Panc1 (cell line): ENCODE results near the gene KMT5B. TPM values are rescaled to one million over a fixed set of nuclear protein-coding genes. Genes with fewer than 3 reads are reported as not detected.

ENCODE experiments used
- ATAC-seq: fragments of 200-7000 bp; cut with Tn5 transposase; 2 replicates; pipeline ENCODE4 v1.9.1; 2020; ENCODE audit warnings: mild to moderate bottlenecking, moderate library complexity
- BruUV-seq: library from RNA; stranded (reverse); fragments of 400-500 nt; replicated peaks from 2 replicates; lab custom pipeline; 2021; lab: Mats Ljungman, UMichigan
- CTCF ChIA-PET: fragments of 300-600 bp; sonication (Branson Sonifier 250); formaldehyde crosslinking; loops from one replicate; lab custom pipeline; 2022; ENCODE audit warnings: antibody characterized with exemption; lab: Charles Lee
- POLR2A ChIA-PET: fragments of 300-600 bp; sonication (Branson Sonifier 250); formaldehyde crosslinking; loops from one replicate; lab custom pipeline; 2022; ENCODE audit warnings: antibody characterized with exemption; lab: Charles Lee
- DNase-seq: peaks from one replicate; pipeline ENCODE4 v3.0.0-alpha.2; 2010; ENCODE audit warnings: low read depth, low spot score
- H3K27ac ChIP-seq: 2 replicates; pipeline ENCODE4 v1.5.1; 2011; ENCODE audit warnings: mild to moderate bottlenecking, low read length, inconsistent platforms
- H3K27me3 ChIP-seq: fragments of 200-500 bp; sonication (Bioruptor generic); 2 replicates; pipeline ENCODE4 v1.6.0; 2014; ENCODE audit warnings: low read length, inconsistent platforms; ENCODE audit not compliant: control insufficient read depth, insufficient read depth
- H3K36me3 ChIP-seq: fragments of 200-500 bp; sonication (Bioruptor generic); 2 replicates; pipeline ENCODE4 v1.5.1; 2014; ENCODE audit warnings: inconsistent platforms, mild to moderate bottlenecking, low read length, moderate library complexity; ENCODE audit not compliant: control insufficient read depth, insufficient read depth
- H3K4me1 ChIP-seq: 2 replicates; pipeline ENCODE4 v1.5.1; 2011; ENCODE audit warnings: inconsistent platforms, mild to moderate bottlenecking, low read length, moderate library complexity; ENCODE audit not compliant: control insufficient read depth, insufficient read depth
- H3K4me3 ChIP-seq, 2 experiments: 2 replicates each; pipeline ENCODE4 v1.5.1; 2011 to 2012; ENCODE audit warnings: low read depth in 2 of 2, low read length in 2 of 2, mild to moderate bottlenecking in 2 of 2, inconsistent platforms in 1 of 2, moderate library complexity in 1 of 2
- H3K9me3 ChIP-seq: fragments of 200-500 bp; sonication (Bioruptor generic); 2 replicates; pipeline ENCODE4 v1.5.1; 2014; ENCODE audit warnings: low read depth, mild to moderate bottlenecking, inconsistent platforms, low read length, moderate library complexity; ENCODE audit not compliant: control insufficient read depth, insufficient read depth
- CTCF ChIP-seq: fragments of 450-650 bp; IDR thresholded peaks from 2 replicates; pipeline ENCODE4 v1.5.1; 2017; ENCODE audit warnings: mild to moderate bottlenecking
- POLR2AphosphoS5 ChIP-seq: IDR thresholded peaks from 2 replicates; pipeline ENCODE4 v1.6.1; 2012; ENCODE audit warnings: mild to moderate bottlenecking, low read depth, low read length, moderate library complexity
- REST ChIP-seq, 2 experiments: IDR thresholded peaks; 2 replicates each; pipeline ENCODE4 v1.6.1; 2011 to 2012; ENCODE audit warnings: low read depth in 2 of 2, control low read depth in 1 of 2, low read length in 1 of 2, mild to moderate bottlenecking in 1 of 2, moderate library complexity in 1 of 2; ENCODE audit not compliant: insufficient read depth in 1 of 2
- SIN3A ChIP-seq: IDR thresholded peaks from 2 replicates; pipeline ENCODE4 v1.6.1; 2012; ENCODE audit warnings: low read depth, mild to moderate bottlenecking, low read length, moderate library complexity, borderline replicate concordance; ENCODE audit not compliant: insufficient read depth
- TCF7L2 ChIP-seq: IDR thresholded peaks from 2 replicates; pipeline ENCODE4 v1.6.1; 2011; ENCODE audit warnings: mild to moderate bottlenecking, low read depth, low read length, inconsistent platforms
- in situ Hi-C: cut with HindIII; loops from 2 replicates; pipeline ENCODE4 v1.10.0; 2016; ENCODE audit warnings: low sequenced_read_pairs, low pct_unique_long_range_greater_than_20kb
- intact Hi-C: fragments of 100-400 bp; cut with micrococcal nuclease; formaldehyde crosslinking; loops from one replicate; pipeline ENCODE4 v1.10.0; 2022; ENCODE audit not compliant: unreplicated experiment
- total RNA-seq: library from RNA; stranded (reverse); gene quantifications from one replicate; pipeline ENCODE4 v1.2.1, GENCODE V29; 2021; ENCODE audit not compliant: unreplicated experiment

The KMT5B gene
- total RNA-seq, 1 experiment from 2014 or later: 48.6 TPM

GRCh38 chr11:68115285-68115684, 97.8 kb downstream of the KMT5B start:
- ChIA-PET CTCF (no interaction called here), POLR2A (no interaction called here)
- Histone ChIP-seq H3K9me3 (no peaks in the 10 kb centered on the region), H3K27me3 (no peaks in the 10 kb centered on the region), H3K27ac (no peak overlapping the region), H3K36me3 (peaks cover 9% of the 10 kb centered on the region; the same call in 1 of the 2 replicates), H3K4me3 (no peak overlapping the region), H3K4me1 (peaks cover 32% of the 10 kb centered on the region)
- in situ Hi-C loops: no loop called here
- TF ChIP-seq TCF7L2: no peak
- no peak for TF ChIP-seq POLR2AphosphoS5
- no peak for TF ChIP-seq REST (IDR thresholded peaks at IDR 0.05; ENCODE audit: insufficient read depth in 1 of 2, low read depth in 2 of 2, low read length in 1 of 2)
- TF ChIP-seq SIN3A: no peak
- no peak for TF ChIP-seq CTCF
- BruUV-seq: no TSS peak
- no peak for ATAC-seq
- intact Hi-C loops: no loop called here
- DNase-seq: no peak

DNA sequence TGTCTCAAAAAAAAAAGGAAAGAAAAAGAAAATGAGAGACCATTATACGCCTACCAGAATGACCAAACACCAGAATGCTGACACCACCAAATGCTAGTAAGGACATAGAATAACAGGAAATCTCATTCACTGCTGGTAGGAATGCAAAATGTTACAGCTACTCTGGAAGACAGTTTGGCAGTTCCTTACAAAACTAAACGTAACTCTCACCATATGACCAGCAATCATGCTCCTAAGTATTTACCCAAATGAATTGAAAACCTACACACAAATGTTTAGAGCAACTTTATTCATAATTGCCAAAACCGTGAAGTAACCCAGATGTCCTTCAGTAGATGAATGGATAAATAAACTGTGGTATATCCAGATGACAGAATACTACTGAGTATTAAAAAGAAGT, 99.1 kb downstream of the KMT5B start:
- no peaks in the 10 kb centered on the region for H3K27me3 ChIP-seq
- H3K4me1 ChIP-seq: peaks cover 29% of the 10 kb centered on the region
- TF ChIP-seq POLR2AphosphoS5 (no peak), CTCF (no peak), SIN3A (no peak), TCF7L2 (no peak), REST (IDR thresholded peaks at IDR 0.05; ENCODE audit: insufficient read depth in 1 of 2, low read depth in 2 of 2, low read length in 1 of 2) (no peak)
- ChIA-PET CTCF (no interaction called here), POLR2A (no interaction called here)
- H3K4me3 ChIP-seq: no peak overlapping the region
- in situ Hi-C loops (no loop called here), intact Hi-C loops (no loop called here)
- no peak overlapping the region for H3K27ac ChIP-seq
- BruUV-seq: no TSS peak
- ATAC-seq (no peak), DNase-seq (no peak)
- peaks cover 9% of the 10 kb centered on the region; the same call in 1 of the 2 replicates for H3K36me3 ChIP-seq
- no peaks in the 10 kb centered on the region for H3K9me3 ChIP-seq
